Upper lobe of left lung (tissue), 6 donors: Measurements from ENCODE around the gene ANKFY1. TPM values are rescaled to one million over a fixed set of nuclear protein-coding genes. Genes with fewer than 3 reads are reported as not detected.

Experiments
- ATAC-seq, 2 donors: fragments of 200-7000 bp; cut with Tn5 transposase; one replicate each; pipeline ENCODE4 v1.9.1; 2022; ENCODE audit warnings: mild to moderate bottlenecking in 2 of 2, moderate library complexity in 2 of 2; ENCODE audit not compliant: low FRiP score in 2 of 2
- DNase-seq, 2 donors: peaks; one replicate each; pipeline ENCODE4 v3.0.0-alpha.2; 2019 to 2020
- H3K27ac ChIP-seq, 4 donors: fragments of 200-600 bp; sonication (generic); one replicate each; pipeline ENCODE4 v1.5.1; 2016 to 2019
- H3K27me3 ChIP-seq, 4 donors: fragments of 200-600 bp; sonication (generic); one replicate each; pipeline ENCODE4 v1.5.1; 2017 to 2019
- H3K36me3 ChIP-seq, 4 donors: fragments of 200-600 bp; sonication (generic); one replicate each; pipeline ENCODE4 v1.5.1; 2016 to 2019
- H3K4me1 ChIP-seq, 4 donors: fragments of 200-600 bp; sonication (generic); one replicate each; pipeline ENCODE4 v1.5.1; 2018 to 2019
- H3K4me3 ChIP-seq, 4 donors: fragments of 200-600 bp; sonication (generic); one replicate each; pipeline ENCODE4 v1.5.1; 2017 to 2019; ENCODE audit warnings: mild to moderate bottlenecking in 2 of 4, moderate library complexity in 1 of 4
- H3K9me3 ChIP-seq, 4 donors: fragments of 200-600 bp; sonication (generic); one replicate each; pipeline ENCODE4 v1.5.1; 2018 to 2019
- CTCF ChIP-seq, 6 experiments: fragments of 450-650 bp in 4 of 6; fragments of 200-600 bp in 2 of 6; sonication (generic) in 2 of 6; IDR thresholded peaks; one replicate each; pipeline ENCODE4 v1.5.1; 2016 to 2019; ENCODE audit warnings: antibody characterized with exemption in 6 of 6
- EP300 ChIP-seq, 4 donors: sonication (generic); formaldehyde crosslinking; IDR thresholded peaks; one replicate each; pipeline ENCODE4 v1.5.1; 2017; ENCODE audit warnings: antibody characterized with exemption in 4 of 4, control low read depth in 2 of 4
- POLR2A ChIP-seq, 4 donors: fragments of 450-650 bp; IDR thresholded peaks; one replicate each; pipeline ENCODE4 v1.5.1; 2016 to 2017; ENCODE audit warnings: antibody characterized with exemption in 4 of 4, mild to moderate bottlenecking in 2 of 4
- POLR2AphosphoS5 ChIP-seq, 2 donors: sonication (generic); formaldehyde crosslinking; IDR thresholded peaks; one replicate each; pipeline ENCODE4 v1.5.1; 2017; ENCODE audit warnings: antibody characterized with exemption in 2 of 2
- WGBS, 2 donors: methylation state at CpG; one replicate each; pipeline ENCODE4 v1.1.5; 2017 to 2018; 5-methylcytosine and 5-hydroxymethylcytosine counted together
- total RNA-seq, 6 donors: library from RNA; depleted of rRNA in 4 of 6; stranded (reverse); fragments of >200 nt in 4 of 6; gene quantifications; one replicate each; pipeline versions ENCODE4 v1.1.0 to v1.2.1, GENCODE V29; 2016 to 2021
- donor health status: DM: no; HTN: no; CAD: no; lungs with moderate emphysema.
- donor health status: DM: no; HTN: yes; CAD: no; lungs with severe emphysema.

Gene ANKFY1
- total RNA-seq, 6 donors from 2014 or later: 58.7 to 92.2 (median 60.9) TPM

- Histone ChIP-seq H3K36me3 (peaks cover 51 to 98% (median 92%) of the 10 kb centered on the region in 4 donors), H3K9me3 (no peaks in the 10 kb centered on the region), H3K27ac (no peak overlapping the region), H3K27me3 (no peaks in the 10 kb centered on the region), H3K4me3 (no peak overlapping the region), H3K4me1 (peaks cover 0 to 3% (median 0%) of the 10 kb centered on the region in 4 donors)
- WGBS, 2 donors: 78 to 84% methylated on average over 5 to 8 of the region's 8 CpGs
- DNase-seq: no peak
- no peak for ATAC-seq
- TF ChIP-seq POLR2A (IDR thresholded peaks at IDR 0.05) (no peak), CTCF (IDR thresholded peaks at IDR 0.05) (no peak), EP300 (IDR thresholded peaks at IDR 0.05) (no peak), POLR2AphosphoS5 (IDR thresholded peaks at IDR 0.05) (no peak)
These were observed 81.7 kb downstream of the ANKFY1 start for GRCh38 chr17:4182043-4182442.

GRCh38 chr17:4180791-4181190 lies 83.0 kb downstream of the ANKFY1 start:
- peaks cover 0 to 3% (median 0%) of the 10 kb centered on the region in 4 donors for H3K4me1 ChIP-seq
- H3K4me3 ChIP-seq: no peak overlapping the region
- no peak for DNase-seq
- peaks cover 56 to 98% (median 95%) of the 10 kb centered on the region in 4 donors for H3K36me3 ChIP-seq
- no peak overlapping the region for H3K27ac ChIP-seq
- H3K27me3 ChIP-seq: no peaks in the 10 kb centered on the region
- TF ChIP-seq EP300 (IDR thresholded peaks at IDR 0.05) (no peak), CTCF (IDR thresholded peaks at IDR 0.05) (no peak), POLR2A (IDR thresholded peaks at IDR 0.05) (no peak), POLR2AphosphoS5 (IDR thresholded peaks at IDR 0.05) (no peak)
- whole genome bisulfite sequencing, 2 donors: 86 to 90% methylated on average over 7 to 8 of the region's 8 CpGs
- no peak for ATAC-seq
- no peaks in the 10 kb centered on the region for H3K9me3 ChIP-seq

- H3K4me3 ChIP-seq: no peak overlapping the region
- ATAC-seq (no peak), DNase-seq (no peak)
- no peak overlapping the region for H3K27ac ChIP-seq
- H3K4me1 ChIP-seq: peaks cover 0 to 3% (median 0%) of the 10 kb centered on the region in 4 donors
- H3K27me3 ChIP-seq: no peaks in the 10 kb centered on the region
- H3K36me3 ChIP-seq: peaks cover 56 to 98% (median 87%) of the 10 kb centered on the region in 4 donors
- WGBS, 2 donors: 68 to 74% methylated on average over 7 of the region's 7 CpGs
- no peaks in the 10 kb centered on the region for H3K9me3 ChIP-seq
- TF ChIP-seq POLR2AphosphoS5 (IDR thresholded peaks at IDR 0.05): no peak
- no peak for TF ChIP-seq CTCF (IDR thresholded peaks at IDR 0.05)
- TF ChIP-seq EP300 (IDR thresholded peaks at IDR 0.05): no peak
- TF ChIP-seq POLR2A (IDR thresholded peaks at IDR 0.05): no peak
These were observed 84.7 kb downstream of the ANKFY1 start for GRCh38 chr17:4179071-4179470.

- peaks cover 0 to 3% (median 0%) of the 10 kb centered on the region in 4 donors for H3K4me1 ChIP-seq
- H3K36me3 ChIP-seq: peaks cover 55 to 98% (median 88%) of the 10 kb centered on the region in 4 donors
- ATAC-seq (no peak), DNase-seq (no peak)
- H3K27ac ChIP-seq: no peak overlapping the region
- H3K27me3 ChIP-seq: no peaks in the 10 kb centered on the region
- TF ChIP-seq EP300 (IDR thresholded peaks at IDR 0.05) (no peak), CTCF (IDR thresholded peaks at IDR 0.05) (no peak), POLR2A (IDR thresholded peaks at IDR 0.05) (no peak), POLR2AphosphoS5 (IDR thresholded peaks at IDR 0.05) (no peak)
- no peaks in the 10 kb centered on the region for H3K9me3 ChIP-seq
- no peak overlapping the region for H3K4me3 ChIP-seq
- 94 to 95% methylated on average over 13 to 15 of the region's 15 CpGs for WGBS, 2 donors
These were observed 85.1 kb downstream of the ANKFY1 start for GRCh38 chr17:4178651-4179050.

GRCh38 chr17:4177806-4178205 lies 86.0 kb downstream of the ANKFY1 start:
- ATAC-seq (no peak), DNase-seq (no peak)
- H3K27ac ChIP-seq: no peak overlapping the region
- H3K9me3 ChIP-seq: no peaks in the 10 kb centered on the region
- no peak for TF ChIP-seq POLR2A (IDR thresholded peaks at IDR 0.05)
- no peak for TF ChIP-seq POLR2AphosphoS5 (IDR thresholded peaks at IDR 0.05)
- TF ChIP-seq EP300 (IDR thresholded peaks at IDR 0.05): no peak
- TF ChIP-seq CTCF (IDR thresholded peaks at IDR 0.05): no peak
- H3K4me1 ChIP-seq: peaks cover 0 to 3% (median 0%) of the 10 kb centered on the region in 4 donors
- no peak overlapping the region for H3K4me3 ChIP-seq
- 86 to 91% methylated on average over 20 to 21 of the region's 21 CpGs for WGBS, 2 donors
- H3K27me3 ChIP-seq: no peaks in the 10 kb centered on the region
- H3K36me3 ChIP-seq: peaks cover 55 to 98% (median 88%) of the 10 kb centered on the region in 4 donors
